GM21825 (cell line): ENCODE results near the gene ABCF1.

Experiments
- ATAC-seq: cut with Tn5 transposase; IDR thresholded peaks from one replicate; pipeline ENCODE4 v1.9.1; 2021; ENCODE audit warnings: mild to moderate bottlenecking, moderate library complexity; ENCODE audit not compliant: unreplicated experiment

ABCF1 gene

DNA sequence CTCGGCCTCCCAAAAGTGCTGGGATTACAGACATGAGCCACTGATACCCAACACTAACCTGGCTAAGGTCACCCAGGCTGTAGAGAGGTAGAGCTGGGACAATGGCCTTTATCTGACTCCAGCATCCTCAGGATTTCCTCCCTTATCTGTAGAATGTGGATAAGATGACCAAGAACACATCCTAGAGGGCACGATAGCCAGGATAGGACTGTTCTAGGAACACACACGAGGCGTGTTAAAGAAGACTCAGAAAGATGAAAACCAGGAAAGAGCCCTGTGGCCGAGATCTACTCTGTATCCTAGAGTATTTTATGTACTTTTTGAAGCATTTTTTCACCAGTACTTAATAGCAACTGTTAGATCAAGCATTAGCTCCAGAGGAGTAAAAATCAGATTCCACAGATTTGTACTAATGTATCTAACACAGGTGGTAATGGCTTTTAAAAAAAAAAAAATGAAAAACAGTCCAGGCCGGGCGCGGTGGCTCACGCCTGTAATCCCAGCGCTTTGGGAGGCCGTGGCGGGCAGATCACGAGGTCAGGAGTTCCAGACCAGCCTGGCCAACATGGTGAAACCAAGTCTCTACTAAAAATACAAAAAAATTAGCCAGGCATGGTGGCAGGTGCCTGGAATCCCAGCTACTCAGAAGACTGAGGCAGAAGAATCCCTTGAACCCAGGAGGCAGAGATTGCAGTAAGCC is 28.5 kb downstream of the ABCF1 start:
- no peak for ATAC-seq

DNA sequence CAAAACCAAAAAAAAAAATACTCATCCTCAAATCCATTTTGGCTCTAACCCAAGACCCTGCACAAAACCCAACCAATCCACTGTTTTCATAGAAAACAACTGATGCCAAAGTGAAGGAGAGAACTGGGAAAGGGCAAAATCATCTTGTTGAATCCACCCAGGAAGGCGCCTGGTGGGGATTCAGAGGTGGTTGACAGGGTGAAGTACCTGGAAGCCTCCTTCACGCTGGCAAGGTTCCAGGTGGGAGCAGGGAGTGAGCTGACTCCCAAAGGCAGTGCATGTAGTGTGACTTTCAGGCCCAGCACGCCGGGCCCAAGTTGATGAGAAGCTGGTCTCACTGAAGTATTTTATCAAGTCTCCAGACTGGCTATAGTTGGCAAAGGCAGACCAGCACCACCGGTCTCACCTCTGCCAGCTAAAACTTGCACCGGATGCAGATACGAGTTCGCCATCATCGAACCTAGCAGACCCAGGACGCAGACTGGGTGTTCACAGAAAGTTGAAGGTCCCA is 29.3 kb downstream of the ABCF1 start:
- ATAC-seq: no peak

DNA sequence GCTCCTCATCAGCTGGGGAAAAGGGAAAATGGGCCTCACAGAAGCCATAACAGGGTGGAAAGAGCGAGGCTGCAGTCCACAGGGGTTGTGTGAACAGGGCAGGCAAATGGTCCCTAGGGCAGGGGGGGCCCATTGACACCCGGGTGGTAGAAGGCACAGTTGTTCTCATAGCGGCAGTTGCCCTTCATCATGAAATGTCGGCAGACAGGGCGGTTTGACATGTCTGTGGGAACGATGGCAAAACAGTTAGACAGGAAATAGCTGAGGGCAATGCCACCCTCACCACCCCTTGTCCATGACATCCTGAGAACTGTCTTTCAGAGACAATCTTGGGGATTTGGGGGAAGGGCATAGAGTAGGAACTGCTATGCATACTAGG is 30.2 kb downstream of the ABCF1 start:
- ATAC-seq: no peak

DNA sequence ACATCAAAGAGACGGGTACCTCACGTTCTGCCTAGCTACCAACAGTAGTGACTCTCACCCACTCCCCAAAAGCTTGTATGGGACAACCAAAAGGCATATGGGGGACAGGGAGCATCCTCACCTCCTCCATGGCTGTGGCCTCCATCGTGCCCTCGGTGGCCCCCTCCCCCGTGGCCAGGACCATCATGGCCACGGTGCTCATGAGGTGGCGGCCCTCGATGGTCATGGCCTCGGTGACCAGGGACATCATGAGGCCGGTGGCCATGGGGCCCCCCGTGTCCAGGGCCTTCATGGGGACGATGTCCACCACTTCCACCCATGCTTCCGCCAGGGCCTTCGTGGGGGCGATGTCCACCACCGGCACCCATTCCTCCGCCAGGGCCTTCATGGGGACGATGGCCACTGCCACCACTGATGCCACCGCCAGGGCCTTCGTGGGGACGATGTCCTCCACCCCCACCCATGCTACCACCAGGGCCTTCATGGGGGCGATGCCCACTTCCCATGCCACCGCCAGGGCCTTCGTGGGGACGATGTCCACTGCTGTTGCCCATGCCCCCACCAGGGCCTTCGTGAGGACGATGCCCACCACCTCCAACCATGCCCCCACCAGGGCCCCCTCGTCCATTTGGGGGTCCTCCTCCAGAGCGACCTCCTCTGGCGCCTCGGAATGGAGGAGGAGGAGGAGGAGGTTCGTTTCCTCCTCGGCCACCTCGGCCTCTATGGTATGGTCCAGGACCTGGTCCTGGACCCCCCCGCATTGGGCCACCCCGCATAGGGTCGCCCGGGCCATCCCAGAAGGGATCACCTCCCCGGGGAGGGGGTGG is 30.8 kb downstream of the ABCF1 start:
- no peak for ATAC-seq

DNA sequence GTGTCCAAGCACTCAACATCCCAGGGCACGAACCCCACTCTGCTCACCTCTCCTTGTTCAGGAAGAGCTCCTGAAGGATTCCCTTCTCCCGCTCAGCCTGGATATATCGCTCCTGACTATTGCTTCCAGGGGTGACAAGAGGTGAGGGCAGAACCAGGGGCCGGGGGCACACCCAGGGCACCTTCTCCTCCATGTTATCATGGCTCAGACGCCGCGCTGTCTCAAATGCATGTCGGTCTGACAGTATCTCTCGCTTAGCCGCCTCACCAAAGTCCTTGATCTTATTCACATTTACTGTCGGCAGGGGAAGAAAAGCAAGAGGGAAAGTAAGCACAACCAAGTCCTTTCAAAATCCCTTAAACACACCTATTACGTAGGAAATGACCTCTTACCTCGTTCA is 32.7 kb downstream of the ABCF1 start:
- no peak for ATAC-seq

DNA sequence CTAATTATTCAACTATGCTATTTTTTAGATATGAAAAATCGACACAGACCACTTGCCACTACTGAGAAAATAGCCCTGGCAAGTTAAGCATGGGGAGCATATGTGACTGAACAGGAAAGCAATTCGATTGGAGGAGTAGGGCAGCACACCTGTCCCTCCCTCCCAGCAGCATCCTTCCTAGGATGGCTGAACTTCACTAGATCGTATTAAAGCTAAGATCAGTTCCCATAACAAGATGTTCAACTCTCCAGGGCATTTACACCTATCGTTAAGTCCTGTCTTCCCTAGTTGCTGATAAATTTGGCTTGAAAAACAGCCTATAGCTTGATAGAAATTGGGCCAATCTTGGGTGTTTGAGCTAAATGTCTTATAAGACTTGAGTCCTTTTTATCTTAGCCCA is 38.8 kb downstream of the ABCF1 start:
- ATAC-seq: no peak

DNA sequence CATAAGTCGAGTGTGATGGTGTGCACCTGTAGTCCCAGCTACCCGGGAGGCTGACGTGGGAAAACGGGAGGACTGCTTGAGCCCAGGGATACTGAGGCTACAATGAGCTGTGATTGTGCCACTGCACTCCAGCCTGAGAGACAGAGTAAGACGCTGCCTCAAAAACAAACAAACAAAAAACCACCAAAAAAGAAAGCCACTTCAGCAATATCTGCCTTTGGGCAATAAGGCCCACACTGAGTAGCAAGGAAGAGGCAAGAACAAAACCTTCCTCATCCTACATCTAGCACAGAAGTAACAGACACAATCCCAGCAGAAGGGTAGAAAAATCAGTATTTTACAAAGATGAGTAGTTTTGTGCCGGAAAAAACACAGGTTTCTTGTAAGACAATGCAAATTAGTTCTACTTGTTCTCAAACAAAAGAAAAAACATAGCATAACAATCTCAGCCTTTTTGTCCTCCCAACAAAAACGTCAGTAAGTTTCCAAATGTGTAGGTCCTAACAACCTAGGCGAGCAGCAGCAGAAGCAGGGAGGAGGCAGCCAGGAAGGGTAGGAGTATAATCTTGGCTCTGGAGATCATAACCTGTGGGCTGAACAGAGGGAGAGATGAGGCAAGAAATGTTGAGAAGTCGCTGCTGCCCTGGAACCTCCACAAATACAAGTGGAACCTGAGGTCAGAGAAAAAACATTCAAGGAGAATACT is 40.1 kb downstream of the ABCF1 start:
- ATAC-seq: no peak

DNA sequence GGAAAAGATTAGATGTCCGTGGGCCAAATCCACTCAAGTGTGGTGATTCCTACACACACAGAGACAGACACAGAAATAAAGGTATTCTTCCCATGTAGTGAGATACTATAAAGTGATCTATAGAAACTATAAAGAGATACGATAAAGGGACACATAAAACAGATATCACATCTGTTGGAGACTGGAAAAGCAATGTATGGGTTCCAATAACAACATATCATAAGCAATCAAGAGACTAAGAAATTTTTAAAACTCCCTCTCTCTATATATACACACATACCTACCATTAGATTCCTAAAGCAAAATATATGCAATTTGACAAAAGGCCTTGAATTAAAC is 40.6 kb downstream of the ABCF1 start:
- ATAC-seq: no peak

DNA sequence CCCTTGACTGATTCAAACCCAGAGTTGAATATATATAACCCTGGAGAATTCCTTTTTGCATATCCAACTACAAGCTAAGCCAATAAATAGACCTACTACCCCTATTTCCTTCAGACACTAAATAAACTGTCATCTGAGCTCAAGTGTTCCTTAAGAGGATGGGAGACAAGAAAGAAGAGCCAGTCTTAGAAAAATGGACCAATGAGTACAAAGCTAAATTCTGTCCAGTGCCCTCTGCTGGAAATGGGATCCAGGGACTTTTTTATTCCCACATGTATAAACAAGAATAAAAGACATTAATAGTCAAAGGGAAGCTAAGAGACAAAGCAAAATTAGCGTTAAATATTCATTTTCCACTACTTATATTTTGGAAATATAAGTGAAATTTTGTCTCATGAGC is 41.0 kb downstream of the ABCF1 start:
- ATAC-seq: no peak

DNA sequence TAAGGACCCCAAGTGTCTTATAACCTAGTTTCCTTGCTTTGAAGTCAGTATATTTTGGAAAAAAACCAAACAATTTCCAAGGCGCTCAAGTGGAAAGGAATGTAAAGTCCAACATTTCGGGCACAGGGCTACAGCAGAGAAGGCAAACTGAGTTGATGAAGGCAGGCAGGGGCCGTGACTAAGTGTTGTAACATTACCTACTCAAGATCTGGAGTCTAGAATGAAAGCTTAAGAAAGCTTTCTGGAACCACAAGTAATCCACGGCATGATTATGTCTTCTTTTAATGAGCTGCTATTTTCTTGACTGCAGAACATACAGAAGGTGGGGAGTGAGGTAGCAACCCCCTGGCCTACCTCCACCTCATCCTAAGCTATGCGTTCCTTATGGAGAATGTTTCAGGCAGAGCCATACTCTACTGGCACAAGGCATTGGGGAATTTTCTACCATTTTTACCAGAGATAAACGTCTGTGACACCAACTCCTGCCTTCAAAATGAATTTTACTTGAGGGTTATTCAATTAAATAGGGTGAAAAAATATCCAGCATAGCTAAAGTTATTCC is 41.5 kb downstream of the ABCF1 start:
- no peak for ATAC-seq

DNA sequence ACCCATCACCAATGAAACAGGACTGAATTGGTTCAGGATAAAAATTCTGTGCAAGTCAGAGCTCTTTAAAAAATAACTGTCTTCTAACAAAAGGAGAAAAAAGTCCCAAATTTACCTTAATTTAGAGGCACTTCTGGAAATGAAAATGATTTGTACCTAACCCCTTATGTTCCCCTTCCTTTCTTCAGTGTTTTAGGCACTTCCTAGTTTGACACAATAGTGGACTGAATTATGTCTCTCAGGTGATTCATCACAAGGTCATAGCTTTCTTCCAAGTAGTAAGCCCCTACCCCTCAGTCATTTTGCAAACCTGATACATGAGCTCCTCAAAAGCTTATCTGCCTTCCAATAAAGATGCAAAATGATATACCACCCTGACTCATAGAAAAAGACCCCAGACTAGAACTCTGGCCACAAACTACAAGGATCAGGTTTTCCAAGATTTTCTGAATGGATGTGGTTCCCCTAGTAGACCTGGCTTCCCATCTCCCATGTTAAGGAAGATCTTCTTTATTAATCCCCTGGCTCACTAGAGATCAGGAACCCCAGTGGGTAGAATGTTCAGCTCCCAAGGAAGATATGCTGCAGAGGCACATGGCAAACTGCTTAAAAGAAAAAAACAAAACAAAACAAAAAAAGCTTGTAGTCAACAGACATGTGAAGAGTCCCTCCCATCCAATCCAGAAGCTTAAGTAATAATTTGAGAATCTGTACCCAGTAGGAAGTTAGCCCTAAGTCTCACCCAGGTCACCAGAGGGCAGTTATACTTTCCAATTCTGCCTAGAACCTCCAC is 42.2 kb downstream of the ABCF1 start:
- ATAC-seq: no peak

DNA sequence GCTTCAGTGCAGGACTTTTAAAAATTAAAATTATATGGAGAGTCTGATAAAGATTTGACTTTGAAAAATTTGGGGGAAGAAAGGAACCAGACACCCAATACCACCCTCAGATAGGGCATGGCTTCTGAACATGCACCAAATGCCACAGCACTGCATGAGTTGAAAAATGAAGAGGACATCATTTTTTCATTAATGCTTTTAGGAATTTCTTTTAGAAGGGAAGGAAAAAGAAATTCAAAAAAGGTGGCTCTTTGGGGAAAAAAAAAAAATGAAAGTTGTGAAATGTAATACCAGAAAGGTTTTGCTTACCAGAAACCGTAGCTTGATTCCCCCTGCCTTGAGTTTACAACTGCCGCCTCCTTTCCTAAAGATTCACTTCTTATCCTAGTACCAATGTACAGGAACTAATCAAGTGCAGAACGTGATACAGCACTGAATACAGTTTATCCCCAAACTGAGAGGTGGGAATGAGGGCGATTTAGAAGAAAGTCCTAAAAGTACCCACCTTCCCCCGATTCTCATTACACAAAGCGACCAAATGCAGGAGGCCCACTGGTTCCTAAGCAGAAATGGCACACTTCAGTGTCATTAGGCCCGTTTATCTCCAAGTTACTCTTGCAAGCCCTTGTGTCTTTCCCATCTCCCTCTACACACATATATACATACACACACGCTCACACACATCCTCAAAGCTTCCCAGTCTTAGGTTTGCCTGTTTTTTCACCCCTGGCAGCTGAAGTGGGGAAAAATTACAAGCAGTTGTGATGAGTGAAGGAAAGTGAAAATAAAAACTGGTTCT is 43.0 kb downstream of the ABCF1 start:
- ATAC-seq: no peak

DNA sequence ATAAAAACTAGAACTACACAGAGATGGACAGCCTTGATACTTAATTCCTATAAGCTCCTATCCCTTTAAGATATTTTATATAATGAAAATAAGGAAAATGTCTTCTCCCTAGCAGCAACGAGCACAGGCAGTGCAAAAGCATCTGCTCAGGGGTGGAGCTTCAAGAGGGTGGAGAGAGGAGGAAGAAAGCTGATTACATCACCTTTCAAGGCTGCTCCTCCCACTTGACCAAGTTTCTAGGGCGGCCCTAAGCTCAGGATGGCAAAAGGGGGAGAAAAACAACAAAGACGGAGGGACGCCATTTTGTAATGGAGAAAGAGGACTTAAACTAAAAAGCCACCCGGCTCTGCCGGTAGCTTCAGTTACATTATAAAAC is 43.6 kb downstream of the ABCF1 start:
- ATAC-seq: peak; percentile 33

DNA sequence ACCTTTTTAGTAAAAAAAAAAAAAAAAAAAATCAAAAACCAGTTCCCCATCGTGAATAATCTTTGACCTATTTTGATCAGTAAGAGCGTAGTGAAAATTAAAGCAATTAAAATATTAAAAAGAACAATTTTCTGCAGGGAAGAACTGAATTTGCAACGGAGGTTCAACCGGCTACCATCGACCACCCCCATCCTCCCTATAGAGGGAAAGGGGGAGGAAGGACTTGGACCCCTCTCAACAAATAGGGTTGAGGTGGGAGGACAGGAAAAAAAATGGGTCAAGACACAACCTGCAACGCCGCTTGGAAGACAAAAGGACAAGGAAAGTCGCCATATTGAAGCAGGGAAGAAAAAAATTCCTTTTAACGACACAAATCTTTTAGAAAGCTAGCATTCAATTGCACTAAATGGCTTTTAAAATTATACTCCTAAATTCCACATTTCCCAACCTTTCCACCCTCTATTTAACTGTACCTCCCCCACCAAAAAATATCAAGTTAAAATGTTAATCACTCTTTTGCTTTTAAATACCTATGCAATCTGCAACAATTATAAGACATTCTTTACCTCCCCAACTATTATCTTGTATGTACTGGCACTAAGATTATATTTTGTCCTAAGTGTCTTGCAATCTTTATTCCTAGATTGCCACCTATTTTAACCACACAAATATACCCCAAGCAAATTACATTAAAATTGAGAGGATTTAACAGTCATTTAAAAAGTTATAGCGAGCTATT is 44.1 kb downstream of the ABCF1 start:
- no peak for ATAC-seq

DNA sequence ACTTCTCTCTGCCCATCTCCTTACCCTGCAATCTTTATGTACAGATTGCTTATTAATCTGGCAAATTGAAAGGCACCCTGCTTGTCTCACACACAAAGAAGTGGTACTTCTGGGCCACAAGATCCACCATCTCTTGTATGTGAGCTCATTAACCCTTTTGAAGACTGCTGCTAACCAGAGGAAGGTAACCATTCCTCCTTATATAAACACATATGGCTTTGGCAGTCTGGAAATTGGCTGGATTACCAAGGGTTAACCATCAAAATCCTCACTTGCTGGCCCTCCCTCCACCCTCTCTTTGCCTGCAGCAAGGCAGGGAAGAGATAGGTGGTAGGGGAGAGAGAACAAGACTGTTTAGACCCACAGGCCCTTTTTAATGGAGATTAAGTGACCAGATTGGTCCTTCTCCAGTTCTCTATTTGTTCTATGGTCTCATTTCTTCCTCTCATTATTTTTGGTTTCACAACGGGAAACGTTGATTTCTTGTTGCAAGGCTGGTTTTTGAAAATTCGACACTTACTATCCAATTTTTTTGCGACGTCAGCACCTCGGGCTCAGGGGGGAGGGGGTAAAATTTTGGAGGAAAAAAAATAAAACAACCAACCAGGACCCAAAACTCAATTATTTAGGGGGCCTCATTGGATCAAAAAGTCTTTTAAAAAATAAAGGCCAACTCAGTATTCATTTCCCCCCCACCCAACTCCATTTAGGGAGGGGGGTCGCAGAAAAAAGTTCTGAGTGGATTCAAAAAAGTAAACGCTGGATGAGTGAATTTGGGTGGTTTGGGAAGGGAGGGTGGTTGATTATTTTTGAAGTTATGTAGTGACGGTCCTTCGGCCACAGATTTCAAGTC is 44.9 kb downstream of the ABCF1 start:
- no peak for ATAC-seq

DNA sequence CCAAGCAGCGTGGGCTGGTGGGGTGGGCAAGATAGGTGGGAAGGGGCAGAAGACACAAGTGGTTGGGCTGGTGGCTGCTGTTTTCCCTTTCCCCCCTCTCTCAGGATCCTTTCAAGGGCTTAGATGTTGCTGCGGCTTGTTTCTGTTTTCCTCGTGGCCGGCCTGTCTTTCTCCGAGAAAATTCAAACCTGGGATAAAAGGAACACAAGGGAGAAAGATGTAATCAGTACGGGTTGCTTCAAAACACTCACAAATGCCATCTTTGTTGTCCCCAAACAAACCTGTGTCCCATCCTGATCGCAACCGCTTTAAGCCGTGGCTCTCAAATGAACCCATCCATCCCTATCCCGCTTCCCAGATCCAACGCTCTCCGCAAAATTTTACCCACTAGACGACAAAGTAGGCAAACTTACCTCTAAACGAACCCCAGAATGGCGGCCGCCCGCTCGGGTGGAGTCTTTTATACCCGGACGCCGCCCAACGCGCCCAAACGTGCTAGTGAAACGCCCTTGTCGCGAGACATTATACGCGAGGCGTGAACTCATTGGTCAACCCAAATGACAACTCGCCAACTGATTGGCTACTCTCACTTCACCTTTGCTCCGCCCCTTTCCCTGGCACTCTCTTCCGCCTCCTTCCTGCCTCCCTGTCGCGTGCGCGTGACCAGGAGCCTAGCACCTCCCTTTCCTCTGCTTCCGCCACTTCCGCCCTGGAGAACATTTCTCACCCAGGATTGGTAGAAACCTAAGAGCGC is 45.7 kb downstream of the ABCF1 start, which contains the start of gene PPP1R10:
Gene PPP1R10, minus strand, starts transcription at position 433 of the 754 bp plus-strand sequence. CDS start 7,299 bp downstream, outside the sequence.
- peak; percentile 72 for ATAC-seq

DNA sequence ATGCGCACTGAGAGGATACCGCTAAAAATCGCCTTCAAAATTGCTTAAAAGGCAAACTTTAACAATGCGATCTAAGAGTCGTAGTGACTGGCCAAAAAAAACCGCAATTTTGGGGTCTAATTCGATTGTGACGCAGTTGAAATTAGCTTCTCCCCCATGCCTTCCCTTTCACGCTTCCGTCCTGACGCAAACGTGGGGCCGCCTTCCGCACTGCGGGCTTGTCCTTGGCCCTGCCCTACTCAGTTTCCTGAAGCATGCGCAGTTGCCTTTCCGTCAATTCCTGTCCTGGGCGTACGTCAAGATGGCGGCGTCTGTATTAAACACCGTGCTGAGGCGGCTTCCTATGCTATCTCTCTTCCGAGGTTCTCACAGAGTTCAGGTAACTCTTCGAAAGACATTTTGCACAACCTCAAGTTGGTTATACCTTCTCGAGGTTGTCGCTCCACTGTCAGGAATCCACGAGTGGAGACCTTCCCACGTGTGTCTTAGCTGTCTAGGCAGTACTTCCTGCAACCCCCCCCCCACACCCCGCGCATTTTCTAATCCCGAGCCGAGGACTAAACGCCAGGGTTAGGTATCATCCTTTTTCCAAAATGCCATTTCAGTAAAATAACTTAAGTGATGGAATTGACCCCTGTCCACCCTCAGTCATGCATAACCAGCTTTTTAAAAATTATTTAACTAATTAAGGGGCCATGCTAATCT is 46.5 kb downstream of the ABCF1 start, which contains the start of gene MRPS18B:
Gene MRPS18B, plus strand, starts transcription at position 276 of the 705 bp plus-strand sequence. Its CDS starts 26 bp downstream, at position 302.
- ATAC-seq: peak; percentile 70
